ENCODE results near the gene AHCTF1.

AHCTF1 gene

DNA sequence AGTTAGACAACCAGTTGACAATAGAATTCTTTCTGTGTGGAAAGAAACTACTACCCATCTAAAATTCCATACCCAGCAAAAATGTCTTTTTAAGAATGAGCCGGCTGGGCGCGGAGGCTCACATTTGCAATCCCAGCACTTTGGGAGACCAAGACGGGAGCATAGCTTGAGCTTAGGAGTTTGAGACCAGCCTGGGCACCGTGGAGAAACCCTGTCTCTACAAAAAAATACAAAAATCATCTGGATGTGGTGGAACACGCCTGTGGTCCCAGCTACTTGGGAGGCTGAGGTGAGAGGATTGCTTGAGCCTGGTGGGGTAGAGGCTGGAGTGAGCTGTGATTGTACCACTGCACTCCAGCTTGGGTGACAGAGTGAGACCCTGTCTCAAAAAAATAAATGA, 128.4 kb downstream of the AHCTF1 start:
- Histone ChIP-seq H3K27me3 (ENCODE audit: low read length) (no peaks in the 10 kb centered on the region), H3F3A (ENCODE audit: insufficient read depth) (no peaks in the 10 kb centered on the region), H3K36me3 (ENCODE audit: low read length) (no peaks in the 10 kb centered on the region), H4K20me1 (ENCODE audit: low read depth, low read length) (no peaks in the 10 kb centered on the region), H3K27ac (ENCODE audit: low read depth, low read length) (no peak overlapping the region), H3K9ac (ENCODE audit: low read length) (no peak overlapping the region), H2AFZ (ENCODE audit: low read depth, low read length, severe bottlenecking) (no peak overlapping the region), H3K4me3 (ENCODE audit: insufficient read depth, low read length, poor library complexity, severe bottlenecking) (no peak overlapping the region), H3K9me2 (replicated peaks; ENCODE audit: insufficient read depth, low read length) (no peaks in the 10 kb centered on the region), H3K79me2 (ENCODE audit: insufficient read depth, low read length) (no peaks in the 10 kb centered on the region), H3K4me2 (ENCODE audit: low read depth, low read length, poor library complexity, severe bottlenecking) (no peak overlapping the region), H3K9me3 (ENCODE audit: insufficient read depth, low read length) (no peaks in the 10 kb centered on the region)
- TF ChIP-seq EZH2phosphoT487 (conservative IDR thresholded peaks at IDR 0.05; ENCODE audit: low read length), result no peak
- TF ChIP-seq, protein P1, sequence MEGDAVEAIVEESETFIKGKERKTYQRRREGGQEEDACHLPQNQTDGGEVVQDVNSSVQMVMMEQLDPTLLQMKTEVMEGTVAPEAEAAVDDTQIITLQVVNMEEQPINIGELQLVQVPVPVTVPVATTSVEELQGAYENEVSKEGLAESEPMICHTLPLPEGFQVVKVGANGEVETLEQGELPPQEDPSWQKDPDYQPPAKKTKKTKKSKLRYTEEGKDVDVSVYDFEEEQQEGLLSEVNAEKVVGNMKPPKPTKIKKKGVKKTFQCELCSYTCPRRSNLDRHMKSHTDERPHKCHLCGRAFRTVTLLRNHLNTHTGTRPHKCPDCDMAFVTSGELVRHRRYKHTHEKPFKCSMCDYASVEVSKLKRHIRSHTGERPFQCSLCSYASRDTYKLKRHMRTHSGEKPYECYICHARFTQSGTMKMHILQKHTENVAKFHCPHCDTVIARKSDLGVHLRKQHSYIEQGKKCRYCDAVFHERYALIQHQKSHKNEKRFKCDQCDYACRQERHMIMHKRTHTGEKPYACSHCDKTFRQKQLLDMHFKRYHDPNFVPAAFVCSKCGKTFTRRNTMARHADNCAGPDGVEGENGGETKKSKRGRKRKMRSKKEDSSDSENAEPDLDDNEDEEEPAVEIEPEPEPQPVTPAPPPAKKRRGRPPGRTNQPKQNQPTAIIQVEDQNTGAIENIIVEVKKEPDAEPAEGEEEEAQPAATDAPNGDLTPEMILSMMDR (IDR thresholded peaks at IDR 0.05; ENCODE audit: insufficient read depth, low read length, poor library complexity, severe bottlenecking), result no peak

GRCh38 chr1:246801241-246802020, 130.3 kb downstream of the AHCTF1 start:
- Histone ChIP-seq H3K4me3 (ENCODE audit: insufficient read depth, low read length, poor library complexity, severe bottlenecking) (no peak overlapping the region), H3K36me3 (ENCODE audit: low read length) (no peaks in the 10 kb centered on the region), H2AFZ (ENCODE audit: low read depth, low read length, severe bottlenecking) (no peak overlapping the region), H4K20me1 (ENCODE audit: low read depth, low read length) (no peaks in the 10 kb centered on the region), H3K9me3 (ENCODE audit: insufficient read depth, low read length) (no peaks in the 10 kb centered on the region), H3K27me3 (ENCODE audit: low read length) (no peaks in the 10 kb centered on the region), H3K4me2 (ENCODE audit: low read depth, low read length, poor library complexity, severe bottlenecking) (no peak overlapping the region), H3K27ac (ENCODE audit: low read depth, low read length) (no peak overlapping the region), H3K9me2 (replicated peaks; ENCODE audit: insufficient read depth, low read length) (no peaks in the 10 kb centered on the region), H3K79me2 (ENCODE audit: insufficient read depth, low read length) (no peaks in the 10 kb centered on the region), H3F3A (ENCODE audit: insufficient read depth) (no peaks in the 10 kb centered on the region), H3K9ac (ENCODE audit: low read length) (no peak overlapping the region)
- no peak for TF ChIP-seq EZH2phosphoT487 (conservative IDR thresholded peaks at IDR 0.05; ENCODE audit: low read length)
- TF ChIP-seq, protein P1 (IDR thresholded peaks at IDR 0.05; ENCODE audit: insufficient read depth, low read length, poor library complexity, severe bottlenecking), result no peak

- Histone ChIP-seq H4K20me1 (ENCODE audit: low read depth, low read length) (no peaks in the 10 kb centered on the region), H3K4me2 (ENCODE audit: low read depth, low read length, poor library complexity, severe bottlenecking) (no peak overlapping the region), H3K9ac (ENCODE audit: low read length) (no peak overlapping the region), H3F3A (ENCODE audit: insufficient read depth) (no peaks in the 10 kb centered on the region), H3K9me3 (ENCODE audit: insufficient read depth, low read length) (no peaks in the 10 kb centered on the region), H3K79me2 (ENCODE audit: insufficient read depth, low read length) (no peaks in the 10 kb centered on the region), H3K36me3 (ENCODE audit: low read length) (no peaks in the 10 kb centered on the region), H3K9me2 (replicated peaks; ENCODE audit: insufficient read depth, low read length) (no peaks in the 10 kb centered on the region), H3K27me3 (ENCODE audit: low read length) (no peaks in the 10 kb centered on the region), H3K4me3 (ENCODE audit: insufficient read depth, low read length, poor library complexity, severe bottlenecking) (no peak overlapping the region), H3K27ac (ENCODE audit: low read depth, low read length) (no peak overlapping the region), H2AFZ (ENCODE audit: low read depth, low read length, severe bottlenecking) (no peak overlapping the region)
- no peak for TF ChIP-seq EZH2phosphoT487 (conservative IDR thresholded peaks at IDR 0.05; ENCODE audit: low read length)
- TF ChIP-seq, protein P1 (IDR thresholded peaks at IDR 0.05; ENCODE audit: insufficient read depth, low read length, poor library complexity, severe bottlenecking), result no peak
These were observed 131.0 kb downstream of the AHCTF1 start for GRCh38 chr1:246800756-246801155.

Measured in SU-DHL-6 (cell line).